Neural progenitor cell (in vitro differentiated cells): ENCODE measurements around the gene CD79A. TPM values are rescaled to one million over a fixed set of nuclear protein-coding genes. Genes with fewer than 3 reads are reported as not detected.
"Not testable (repeated sequence)": the region's sequence is repeated elsewhere in the genome, so short reads cannot be mapped to it uniquely, and the experiment has no call there.

Experiments
- DNase-seq: peaks from one replicate; pipeline ENCODE4 v3.0.0-alpha.2; 2016; ENCODE audit warnings: low spot score
- H2AFZ ChIP-seq: fragments of 200-600 bp; sonication (generic); replicated peaks from 2 replicates; pipeline ENCODE4 v1.6.1; 2016; ENCODE audit warnings: antibody characterized with exemption
- H3F3A ChIP-seq: fragments of 200-600 bp; sonication (generic); 2 replicates; pipeline ENCODE4 v1.6.1; 2016; ENCODE audit warnings: antibody characterized with exemption, low read depth
- H3K27ac ChIP-seq: fragments of 200-600 bp; sonication (generic); 2 replicates; pipeline ENCODE4 v1.5.1; 2016; ENCODE audit warnings: mild to moderate bottlenecking
- H3K27me3 ChIP-seq: fragments of 200-600 bp; sonication (generic); 2 replicates; pipeline ENCODE4 v1.6.1; 2016; ENCODE audit warnings: mild to moderate bottlenecking, moderate library complexity
- H3K36me3 ChIP-seq: fragments of 200-600 bp; sonication (generic); 2 replicates; pipeline ENCODE4 v1.5.1; 2016
- H3K4me1 ChIP-seq: fragments of 200-600 bp; sonication (generic); 2 replicates; pipeline ENCODE4 v1.6.1; 2016; ENCODE audit warnings: mixed run types
- H3K4me2 ChIP-seq: fragments of 200-600 bp; sonication (generic); 2 replicates; pipeline ENCODE4 v1.6.1; 2016
- H3K4me3 ChIP-seq: fragments of 200-600 bp; sonication (generic); 2 replicates; pipeline ENCODE4 v1.5.1; 2016
- H3K79me2 ChIP-seq: fragments of 200-600 bp; sonication (generic); 2 replicates; pipeline ENCODE4 v1.6.1; 2016; ENCODE audit warnings: low read depth
- H3K9ac ChIP-seq: fragments of 200-600 bp; sonication (generic); 2 replicates; pipeline ENCODE4 v1.6.1; 2016
- H3K9me3 ChIP-seq: fragments of 200-600 bp; sonication (generic); 2 replicates; pipeline ENCODE4 v1.5.1; 2016; ENCODE audit warnings: low read depth
- H4K20me1 ChIP-seq: fragments of 200-600 bp; sonication (generic); 2 replicates; pipeline ENCODE4 v1.6.1; 2016; ENCODE audit warnings: low read depth
- H3K27ac Mint-ChIP-seq: 3 replicates; pipeline ENCODE4 v1.8.0; 2021; ENCODE audit warnings: mixed read lengths
- H3K27me3 Mint-ChIP-seq: 2 replicates; pipeline ENCODE4 v1.8.0; 2022; ENCODE audit warnings: low read depth, mild to moderate bottlenecking, inconsistent platforms, moderate library complexity, mixed read lengths; ENCODE audit not compliant: insufficient read depth
- H3K36me3 Mint-ChIP-seq: 3 replicates; pipeline ENCODE4 v1.8.0; 2021; ENCODE audit warnings: mixed read lengths
- H3K4me1 Mint-ChIP-seq: 3 replicates; pipeline ENCODE4 v1.8.0; 2021; ENCODE audit warnings: mixed read lengths
- H3K4me3 Mint-ChIP-seq: 3 replicates; pipeline ENCODE4 v1.8.0; 2021; ENCODE audit warnings: mild to moderate bottlenecking, moderate library complexity, mixed read lengths
- H3K9me3 Mint-ChIP-seq: 3 replicates; pipeline ENCODE4 v1.8.0; 2020; ENCODE audit warnings: mixed read lengths
- EZH2 ChIP-seq: fragments of 200-600 bp; sonication (generic); IDR thresholded peaks from 2 replicates; pipeline ENCODE4 v1.6.1; 2017; ENCODE audit warnings: antibody characterized with exemption, mild to moderate bottlenecking, moderate library complexity
- EZH2phosphoT487 ChIP-seq: fragments of 200-600 bp; sonication (generic); IDR thresholded peaks from 2 replicates; pipeline ENCODE4 v1.6.1; 2017; ENCODE audit warnings: antibody characterized with exemption
- total RNA-seq: library from RNA; depleted of rRNA; stranded (reverse); fragments of >200 nt; gene quantifications from 2 replicates; pipeline ENCODE4 v1.2.3, GENCODE V29; 2015; ENCODE audit warnings: low replicate concordance
- TF ChIP-seq, protein P1 (sequence below): fragments of 200-600 bp; sonication (generic); IDR thresholded peaks from 2 replicates; pipeline ENCODE4 v1.5.1; 2017; ENCODE audit warnings: antibody characterized with exemption, mild to moderate bottlenecking

The CD79A gene
- total RNA-seq, 1 donor from 2014 or later = 0.11 TPM

- Histone ChIP-seq H3K27ac (no peak overlapping the region), H3K9me3 (no peaks in the 10 kb centered on the region), H3K27me3 (peaks cover 4% of the 10 kb centered on the region), H3K4me2 (no peak overlapping the region), H3F3A (peaks cover 57% of the 10 kb centered on the region), H4K20me1 (peaks cover 60% of the 10 kb centered on the region), H3K4me3 (no peak overlapping the region), H3K36me3 (no peaks in the 10 kb centered on the region), H3K9ac (no peak overlapping the region), H3K79me2 (peaks cover 13% of the 10 kb centered on the region), H3K4me1 (no peaks in the 10 kb centered on the region), H2AFZ (no peak overlapping the region)
- no peak for DNase-seq
- TF ChIP-seq EZH2phosphoT487 = no peak
- TF ChIP-seq, protein P1, sequence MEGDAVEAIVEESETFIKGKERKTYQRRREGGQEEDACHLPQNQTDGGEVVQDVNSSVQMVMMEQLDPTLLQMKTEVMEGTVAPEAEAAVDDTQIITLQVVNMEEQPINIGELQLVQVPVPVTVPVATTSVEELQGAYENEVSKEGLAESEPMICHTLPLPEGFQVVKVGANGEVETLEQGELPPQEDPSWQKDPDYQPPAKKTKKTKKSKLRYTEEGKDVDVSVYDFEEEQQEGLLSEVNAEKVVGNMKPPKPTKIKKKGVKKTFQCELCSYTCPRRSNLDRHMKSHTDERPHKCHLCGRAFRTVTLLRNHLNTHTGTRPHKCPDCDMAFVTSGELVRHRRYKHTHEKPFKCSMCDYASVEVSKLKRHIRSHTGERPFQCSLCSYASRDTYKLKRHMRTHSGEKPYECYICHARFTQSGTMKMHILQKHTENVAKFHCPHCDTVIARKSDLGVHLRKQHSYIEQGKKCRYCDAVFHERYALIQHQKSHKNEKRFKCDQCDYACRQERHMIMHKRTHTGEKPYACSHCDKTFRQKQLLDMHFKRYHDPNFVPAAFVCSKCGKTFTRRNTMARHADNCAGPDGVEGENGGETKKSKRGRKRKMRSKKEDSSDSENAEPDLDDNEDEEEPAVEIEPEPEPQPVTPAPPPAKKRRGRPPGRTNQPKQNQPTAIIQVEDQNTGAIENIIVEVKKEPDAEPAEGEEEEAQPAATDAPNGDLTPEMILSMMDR = no peak
- TF ChIP-seq EZH2 = no peak
- peaks cover 3% of the 10 kb centered on the region for H3K27me3 Mint-ChIP-seq
- no peak overlapping the region for H3K27ac Mint-ChIP-seq
- H3K36me3 Mint-ChIP-seq = peaks cover 9% of the 10 kb centered on the region
- H3K4me1 Mint-ChIP-seq = no peaks in the 10 kb centered on the region
- H3K9me3 Mint-ChIP-seq = no peaks in the 10 kb centered on the region
- no peak overlapping the region for H3K4me3 Mint-ChIP-seq
Observed at GRCh38 chr19:41872384-41872774, 4.7 kb upstream of the CD79A start.

DNA sequence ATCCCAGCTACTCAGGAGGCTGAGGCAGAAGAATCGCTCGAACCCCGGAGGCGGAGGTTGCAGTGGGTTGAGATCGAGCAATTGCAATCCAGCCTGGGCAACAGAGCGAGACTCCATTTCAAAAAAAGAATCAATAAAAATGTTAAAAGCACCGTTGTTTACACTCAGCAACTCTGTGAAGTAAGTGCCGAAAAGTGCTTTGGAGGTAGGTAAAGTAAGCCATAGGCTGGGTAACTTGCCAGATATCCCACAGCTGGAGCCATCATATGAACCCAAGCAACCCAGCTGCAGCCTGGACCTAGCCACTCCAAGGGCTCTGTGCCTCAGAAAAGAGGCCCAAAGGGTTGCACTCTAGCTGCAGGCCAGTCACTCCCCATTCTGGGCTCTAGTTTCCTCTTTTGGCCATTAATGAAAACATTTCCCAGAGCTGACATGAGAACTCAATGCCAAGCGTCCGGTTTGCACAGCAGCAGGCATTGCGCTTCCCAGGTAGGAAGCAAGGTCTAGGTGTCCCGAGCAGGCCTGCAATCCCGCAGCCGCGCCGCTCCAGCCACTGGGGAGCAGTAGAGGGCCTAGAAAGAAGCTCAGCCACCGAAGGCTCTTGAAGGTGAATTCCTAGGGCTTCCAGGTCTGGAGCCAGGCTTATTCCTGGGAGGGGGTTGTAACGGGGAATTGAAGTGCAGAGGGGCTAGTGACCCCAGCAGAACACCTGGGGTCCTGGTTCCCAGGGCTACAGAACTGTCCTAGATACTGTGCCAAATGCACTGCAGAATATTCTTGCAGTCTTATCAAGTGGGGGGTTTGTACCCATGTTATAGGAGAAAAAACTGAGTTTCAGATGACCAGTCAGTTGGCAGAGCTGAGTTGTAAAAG lies 4.1 kb upstream of the CD79A start:
- peak; percentile 87 for DNase-seq
- Histone ChIP-seq H3K27me3 (peaks cover 5% of the 10 kb centered on the region), H2AFZ (no peak overlapping the region), H3K36me3 (no peaks in the 10 kb centered on the region), H3K79me2 (peaks cover 7% of the 10 kb centered on the region), H3K4me1 (no peaks in the 10 kb centered on the region), H3K4me2 (no peak overlapping the region), H3K9me3 (no peaks in the 10 kb centered on the region), H3K4me3 (no peak overlapping the region), H3K27ac (no peak overlapping the region), H3F3A (peaks cover 51% of the 10 kb centered on the region), H3K9ac (no peak overlapping the region), H4K20me1 (peaks cover 54% of the 10 kb centered on the region)
- H3K4me1 Mint-ChIP-seq = no peaks in the 10 kb centered on the region
- TF ChIP-seq, protein P1 = peak; percentile 79
- no peak for TF ChIP-seq EZH2
- H3K27ac Mint-ChIP-seq = no peak overlapping the region
- no peaks in the 10 kb centered on the region for H3K9me3 Mint-ChIP-seq
- peaks cover 3% of the 10 kb centered on the region for H3K27me3 Mint-ChIP-seq
- H3K4me3 Mint-ChIP-seq = no peak overlapping the region
- peaks cover 7% of the 10 kb centered on the region for H3K36me3 Mint-ChIP-seq

- H3K27ac Mint-ChIP-seq, H3K27ac ChIP-seq, H3K9ac ChIP-seq, H3K79me2 ChIP-seq, H3K9me3 Mint-ChIP-seq, H3K4me2 ChIP-seq, H2AFZ ChIP-seq, H3K4me1 ChIP-seq, H3K4me3 ChIP-seq, H3K36me3 Mint-ChIP-seq, H3K9me3 ChIP-seq, H3K4me1 Mint-ChIP-seq, DNase-seq, H3K36me3 ChIP-seq, H3K4me3 Mint-ChIP-seq: not testable (repeated sequence)
- peaks cover 12% of the 10 kb centered on the region for H3K27me3 Mint-ChIP-seq
- H3K27me3 ChIP-seq = peaks cover 25% of the 10 kb centered on the region
- peaks cover 26% of the 10 kb centered on the region for H3F3A ChIP-seq
- H4K20me1 ChIP-seq = peaks cover 27% of the 10 kb centered on the region
Observed at GRCh38 chr19:41875973-41876372, 1.1 kb upstream of the CD79A start.
